ENCODE results near the gene ATP5F1D.

DNA sequence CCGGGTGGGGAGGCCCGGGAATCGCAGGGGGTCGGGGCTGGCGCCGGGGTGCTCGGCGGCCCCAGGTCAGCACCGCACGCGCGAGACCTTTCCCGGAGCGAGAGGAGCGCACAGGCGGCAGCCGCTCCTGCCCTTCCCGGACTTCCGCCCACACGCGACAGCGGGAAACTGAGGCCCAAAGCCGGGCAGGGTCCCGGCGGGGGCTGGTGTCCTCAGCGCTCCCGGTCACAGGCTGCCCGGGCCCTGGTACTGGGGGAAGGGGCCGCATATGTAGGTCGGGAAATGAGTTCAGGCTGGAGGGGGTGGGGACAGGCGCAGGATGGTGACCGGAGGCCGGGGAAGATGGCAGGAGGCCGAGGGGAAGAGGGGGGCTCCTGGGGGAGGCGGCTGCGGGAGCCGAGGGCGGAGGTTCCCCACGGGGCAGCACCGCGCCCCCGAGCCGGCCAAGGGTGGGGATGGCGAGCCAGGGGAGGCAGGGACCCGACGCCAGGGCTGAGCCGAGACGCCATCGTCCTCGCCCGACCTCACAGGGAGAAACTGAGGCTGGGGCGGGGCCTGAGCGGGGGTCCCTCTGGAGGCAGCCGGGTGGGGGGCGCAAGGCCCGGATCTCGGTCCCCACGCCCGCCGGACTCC lies 4.4 kb upstream of the ATP5F1D start:
- TF ChIP-seq GATA2 (IDR thresholded peaks at IDR 0.05; ENCODE audit: low read depth, low read length) = no peak
- TF ChIP-seq GATA3 (IDR thresholded peaks at IDR 0.05; ENCODE audit: low read depth, low read length) = no peak

Data from SH-SY5Y (cell line).